Neural cell (in vitro differentiated cells): ENCODE measurements around the gene FYN. TPM values are rescaled to one million over a fixed set of nuclear protein-coding genes. Genes with fewer than 3 reads are reported as not detected.

ENCODE experiments used
- H2AFZ ChIP-seq: fragments of 200-600, 300-800 bp; sonication (generic), shearing (Covaris generic); 2 replicates; pipeline ENCODE4 v1.6.0; 2014; ENCODE audit warnings: low read depth, mild to moderate bottlenecking, antibody characterized with exemption, low read length, moderate library complexity
- H3F3A ChIP-seq: fragments of 200-600 bp; shearing (Covaris generic); 2 replicates; pipeline ENCODE4 v1.6.1; 2016; ENCODE audit warnings: mild to moderate bottlenecking, moderate library complexity, mixed read lengths, antibody characterized with exemption, low read length; ENCODE audit not compliant: insufficient read depth, poor library complexity, severe bottlenecking
- H3K27ac ChIP-seq: fragments of 200-600, 300-800 bp; sonication (generic), shearing (Covaris generic); 2 replicates; pipeline ENCODE4 v1.5.1; 2014; ENCODE audit warnings: mild to moderate bottlenecking, low read length, moderate library complexity
- H3K27me3 ChIP-seq: fragments of 300-800, 200-600 bp; sonication (generic), shearing (Covaris generic); 2 replicates; pipeline ENCODE4 v1.6.0; 2014; ENCODE audit warnings: mild to moderate bottlenecking, low read depth, low read length, moderate library complexity; ENCODE audit not compliant: insufficient read depth
- H3K36me3 ChIP-seq: fragments of 300-800, 200-600 bp; sonication (generic), shearing (Covaris generic); 2 replicates; pipeline ENCODE4 v1.5.1; 2014; ENCODE audit warnings: mild to moderate bottlenecking, antibody characterized with exemption, low read length, moderate library complexity; ENCODE audit not compliant: insufficient read depth
- H3K4me2 ChIP-seq: fragments of 300-800, 200-600 bp; sonication (generic), shearing (Covaris generic); 2 replicates; pipeline ENCODE4 v1.6.0; 2014; ENCODE audit warnings: mild to moderate bottlenecking, low read length
- H3K4me3 ChIP-seq: fragments of 300-800, 200-600 bp; sonication (generic), shearing (Covaris generic); 2 replicates; pipeline ENCODE4 v1.5.1; 2014; ENCODE audit warnings: mild to moderate bottlenecking, low read length, moderate library complexity
- H3K79me2 ChIP-seq: fragments of 200-600 bp; shearing (Covaris generic); replicated peaks from 2 replicates; pipeline ENCODE4 v1.6.0; 2014; ENCODE audit warnings: mild to moderate bottlenecking, low read length, moderate library complexity; ENCODE audit not compliant: insufficient read depth
- H3K9ac ChIP-seq: fragments of 300-800, 200-600 bp; sonication (generic), shearing (Covaris generic); 2 replicates; pipeline ENCODE4 v1.6.1; 2016; ENCODE audit warnings: mild to moderate bottlenecking, low read length, mixed read lengths
- H3K9me2 ChIP-seq: fragments of 200-600 bp; shearing (Covaris generic); 2 replicates; pipeline ENCODE4 v1.6.1; 2016; ENCODE audit warnings: mild to moderate bottlenecking, low read length, mixed read lengths; ENCODE audit not compliant: insufficient read depth
- H3K9me3 ChIP-seq: fragments of 200-600, 300-800 bp; sonication (generic), shearing (Covaris generic); 2 replicates; pipeline ENCODE4 v1.6.1; 2016; ENCODE audit warnings: mild to moderate bottlenecking, mixed run types, low read length, moderate library complexity, mixed read lengths
- H4K20me1 ChIP-seq: fragments of 200-600 bp; shearing (Covaris generic); 2 replicates; pipeline ENCODE4 v1.6.1; 2016; ENCODE audit warnings: mild to moderate bottlenecking, mixed run types; ENCODE audit not compliant: insufficient read depth
- EP300 ChIP-seq: fragments of 450-650 bp; conservative IDR thresholded peaks from 2 replicates; pipeline ENCODE4 v1.6.1; 2014; ENCODE audit warnings: antibody characterized with exemption, mild to moderate bottlenecking, moderate library complexity; ENCODE audit not compliant: poor library complexity, severe bottlenecking
- EZH2 ChIP-seq: fragments of 200-600, 300-800 bp; shearing (Covaris generic), sonication (generic); IDR thresholded peaks from 2 replicates; pipeline ENCODE4 v1.6.1; 2014; ENCODE audit warnings: antibody characterized with exemption, low read length, borderline replicate concordance, mild to moderate bottlenecking; ENCODE audit not compliant: insufficient read depth, poor library complexity, severe bottlenecking
- MXI1 ChIP-seq: fragments of 450-650 bp; conservative IDR thresholded peaks from 2 replicates; pipeline ENCODE4 v1.6.1; 2014; ENCODE audit warnings: antibody characterized with exemption, mild to moderate bottlenecking; ENCODE audit not compliant: poor library complexity, severe bottlenecking
- POLR2AphosphoS5 ChIP-seq: IDR thresholded peaks from 2 replicates; pipeline ENCODE4 v1.6.1; 2012
- RAD21 ChIP-seq: fragments of 450-650 bp; conservative IDR thresholded peaks from 2 replicates; pipeline ENCODE4 v1.6.1; 2014; ENCODE audit warnings: antibody characterized with exemption, mild to moderate bottlenecking, moderate library complexity
- REST ChIP-seq: IDR thresholded peaks from 2 replicates; pipeline ENCODE4 v1.6.1; 2012; ENCODE audit warnings: borderline replicate concordance
- SMC3 ChIP-seq: fragments of 450-650 bp; conservative IDR thresholded peaks from 2 replicates; pipeline ENCODE4 v1.6.1; 2014; ENCODE audit warnings: antibody characterized with exemption, mild to moderate bottlenecking, moderate library complexity; ENCODE audit not compliant: poor library complexity
- TAF1 ChIP-seq: IDR thresholded peaks from 2 replicates; pipeline ENCODE4 v1.6.1; 2012; ENCODE audit warnings: low read depth
- polyA plus RNA-seq: library from polyadenylated mRNA; depleted of rRNA; stranded (reverse); fragments of >200 nt; gene quantifications from 2 replicates; pipeline ENCODE4 v1.2.3, GENCODE V29; 2014
- TF ChIP-seq, protein P1 (sequence below): fragments of 450-650 bp; IDR thresholded peaks from 2 replicates; pipeline ENCODE4 v1.5.1; 2014; ENCODE audit warnings: antibody characterized with exemption, mild to moderate bottlenecking, moderate library complexity; ENCODE audit not compliant: poor library complexity, severe bottlenecking

FYN gene
- polyA plus RNA-seq, 1 donor from 2014 or later = 277 TPM

- Histone ChIP-seq H3K4me3 (no peak overlapping the region), H3K9me3 (no peaks in the 10 kb centered on the region), H4K20me1 (no peaks in the 10 kb centered on the region), H3K79me2 (peaks cover 16% of the 10 kb centered on the region), H3K9me2 (no peaks in the 10 kb centered on the region), H3K9ac (no peak overlapping the region), H3K27me3 (no peaks in the 10 kb centered on the region), H2AFZ (no peak overlapping the region), H3F3A (no peaks in the 10 kb centered on the region), H3K36me3 (no peaks in the 10 kb centered on the region), H3K27ac (no peak overlapping the region), H3K4me2 (no peak overlapping the region)
- no peak for TF ChIP-seq EZH2
- no peak for TF ChIP-seq SMC3
- TF ChIP-seq EP300 = no peak
- TF ChIP-seq, protein P1, sequence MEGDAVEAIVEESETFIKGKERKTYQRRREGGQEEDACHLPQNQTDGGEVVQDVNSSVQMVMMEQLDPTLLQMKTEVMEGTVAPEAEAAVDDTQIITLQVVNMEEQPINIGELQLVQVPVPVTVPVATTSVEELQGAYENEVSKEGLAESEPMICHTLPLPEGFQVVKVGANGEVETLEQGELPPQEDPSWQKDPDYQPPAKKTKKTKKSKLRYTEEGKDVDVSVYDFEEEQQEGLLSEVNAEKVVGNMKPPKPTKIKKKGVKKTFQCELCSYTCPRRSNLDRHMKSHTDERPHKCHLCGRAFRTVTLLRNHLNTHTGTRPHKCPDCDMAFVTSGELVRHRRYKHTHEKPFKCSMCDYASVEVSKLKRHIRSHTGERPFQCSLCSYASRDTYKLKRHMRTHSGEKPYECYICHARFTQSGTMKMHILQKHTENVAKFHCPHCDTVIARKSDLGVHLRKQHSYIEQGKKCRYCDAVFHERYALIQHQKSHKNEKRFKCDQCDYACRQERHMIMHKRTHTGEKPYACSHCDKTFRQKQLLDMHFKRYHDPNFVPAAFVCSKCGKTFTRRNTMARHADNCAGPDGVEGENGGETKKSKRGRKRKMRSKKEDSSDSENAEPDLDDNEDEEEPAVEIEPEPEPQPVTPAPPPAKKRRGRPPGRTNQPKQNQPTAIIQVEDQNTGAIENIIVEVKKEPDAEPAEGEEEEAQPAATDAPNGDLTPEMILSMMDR = no peak
- no peak for TF ChIP-seq REST
- TF ChIP-seq POLR2AphosphoS5 = no peak
- TF ChIP-seq RAD21 = no peak
- TF ChIP-seq TAF1 = no peak
- no peak for TF ChIP-seq MXI1
Observed at GRCh38 chr6:111771094-111771432, 102.2 kb downstream of the FYN start.

GRCh38 chr6:111770263-111771093 is 102.8 kb downstream of the FYN start:
- no peaks in the 10 kb centered on the region for H4K20me1 ChIP-seq
- no peak overlapping the region for H3K4me2 ChIP-seq
- no peaks in the 10 kb centered on the region for H3K9me3 ChIP-seq

More at GRCh38 chr6:111770263-111771093, 102.8 kb downstream of the FYN start:
- Histone ChIP-seq H3K4me3 (no peak overlapping the region), H2AFZ (no peak overlapping the region), H3F3A (no peaks in the 10 kb centered on the region), H3K36me3 (no peaks in the 10 kb centered on the region), H3K27ac (no peak overlapping the region), H3K27me3 (no peaks in the 10 kb centered on the region), H3K9me2 (no peaks in the 10 kb centered on the region), H3K9ac (no peak overlapping the region), H3K79me2 (peaks cover 15% of the 10 kb centered on the region)
- TF ChIP-seq POLR2AphosphoS5 (no peak), EP300 (no peak), RAD21 (no peak), SMC3 (no peak), REST (no peak), TAF1 (no peak), EZH2 (no peak), MXI1 (no peak)
- TF ChIP-seq, protein P1 = no peak
